ENCODE results near the gene NENF.
"Not testable (repeated sequence)": the region's sequence is repeated elsewhere in the genome, so short reads cannot be mapped to it uniquely, and the experiment has no call there.

NENF gene

DNA sequence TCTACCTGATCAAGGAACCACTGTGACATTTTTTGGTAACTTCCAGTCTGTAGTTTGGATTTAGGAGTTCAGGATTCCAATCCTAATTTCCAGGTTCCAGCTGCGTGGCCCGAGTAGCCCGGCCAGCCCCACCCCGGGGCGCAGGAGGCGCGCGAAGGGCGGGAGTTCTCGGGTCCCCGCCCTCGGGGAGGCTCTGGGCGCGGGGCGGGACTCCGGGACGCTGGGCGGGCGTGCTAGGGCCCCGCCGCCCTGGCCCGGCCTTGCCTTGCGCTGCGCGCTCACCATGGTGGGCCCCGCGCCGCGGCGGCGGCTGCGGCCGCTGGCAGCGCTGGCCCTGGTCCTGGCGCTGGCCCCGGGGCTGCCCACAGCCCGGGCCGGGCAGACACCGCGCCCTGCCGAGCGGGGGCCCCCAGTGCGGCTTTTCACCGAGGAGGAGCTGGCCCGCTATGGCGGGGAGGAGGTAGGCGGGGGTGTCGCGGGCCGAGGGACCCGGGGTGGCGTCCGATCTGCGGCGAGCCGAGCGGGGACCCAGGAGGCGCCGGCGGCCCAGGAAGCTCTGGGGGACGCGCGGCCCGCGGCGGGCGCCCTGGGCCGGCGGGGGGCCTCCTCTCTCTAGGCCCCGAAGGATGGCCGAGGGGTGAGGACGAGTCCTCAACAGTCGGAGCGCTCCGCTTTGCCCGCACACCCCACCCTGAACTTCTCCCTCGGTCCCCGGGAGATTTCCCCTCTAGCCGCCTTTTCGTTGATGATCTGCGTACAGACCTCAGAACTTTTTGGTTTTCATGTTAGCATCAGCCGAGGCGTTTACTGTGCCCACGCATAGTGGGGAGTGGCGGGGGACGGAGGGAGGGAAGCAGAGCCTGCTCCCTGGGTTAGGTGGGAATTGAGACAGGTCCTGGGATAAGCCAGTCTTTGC, at the start of gene NENF:
TSS of gene NENF (plus strand) at position 260 of the 916 bp plus-strand sequence. CDS start at position 284, 24 bp downstream.
- peak; percentile 43 to 65 (median 53) for DNase-seq (ENCODE audit: low read depth in 3 of 3)

DNA sequence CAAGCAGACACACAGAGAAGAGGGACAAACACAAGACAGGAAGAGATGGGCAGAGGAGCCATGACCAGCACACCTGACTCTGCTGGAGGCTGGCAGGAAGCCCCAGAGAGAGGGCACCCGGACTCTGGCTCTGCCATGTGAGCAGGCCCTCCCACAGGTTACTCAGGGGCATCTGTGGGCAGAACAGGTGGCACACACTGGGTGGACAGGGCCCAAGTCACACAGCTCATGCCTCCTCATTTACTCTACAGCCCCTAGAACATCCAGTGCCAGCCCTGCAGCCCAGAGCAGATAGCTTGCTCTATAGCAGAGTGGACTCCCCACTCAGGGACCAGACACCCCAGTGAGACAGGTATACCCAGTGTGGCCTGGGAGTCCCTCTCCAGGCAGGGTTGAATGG, 46.7 kb upstream of the NENF start:
- no peak for DNase-seq (ENCODE audit: low read depth in 3 of 3)

DNA sequence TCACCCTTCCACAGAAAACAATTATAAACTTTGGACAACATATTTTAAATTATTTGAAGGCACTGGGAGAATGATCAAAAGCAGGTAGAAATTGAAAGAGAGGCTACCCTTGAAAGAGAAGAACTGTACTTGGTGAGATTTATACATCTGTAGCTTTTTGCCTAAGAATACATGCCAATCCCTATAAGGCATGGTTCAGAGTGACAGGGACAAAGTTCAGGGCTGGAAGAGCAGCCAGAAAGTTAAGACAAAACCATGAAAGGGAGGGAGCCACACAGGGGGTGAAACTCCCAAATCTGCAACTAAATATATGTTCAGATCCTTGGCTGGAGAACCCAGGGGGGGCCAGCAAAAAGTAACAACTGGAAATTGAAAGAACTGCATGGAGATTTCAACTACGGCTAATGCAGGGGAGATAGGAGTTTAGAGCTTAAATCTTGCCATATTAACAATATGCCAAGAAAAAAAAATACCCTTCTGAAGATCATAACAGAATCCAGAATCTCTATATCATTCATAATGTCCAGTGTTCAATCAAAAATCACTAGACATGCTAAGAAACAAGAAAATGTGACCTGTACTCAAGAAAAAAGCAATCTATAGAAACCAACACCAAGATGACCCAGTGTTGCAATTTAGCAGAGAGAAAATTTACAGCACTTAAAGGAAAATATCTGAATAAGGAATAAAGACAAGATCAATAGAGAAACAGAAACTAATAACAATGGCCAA, 43.6 kb upstream of the NENF start:
- DNase-seq (ENCODE audit: low read depth in 3 of 3) = no peak

DNA sequence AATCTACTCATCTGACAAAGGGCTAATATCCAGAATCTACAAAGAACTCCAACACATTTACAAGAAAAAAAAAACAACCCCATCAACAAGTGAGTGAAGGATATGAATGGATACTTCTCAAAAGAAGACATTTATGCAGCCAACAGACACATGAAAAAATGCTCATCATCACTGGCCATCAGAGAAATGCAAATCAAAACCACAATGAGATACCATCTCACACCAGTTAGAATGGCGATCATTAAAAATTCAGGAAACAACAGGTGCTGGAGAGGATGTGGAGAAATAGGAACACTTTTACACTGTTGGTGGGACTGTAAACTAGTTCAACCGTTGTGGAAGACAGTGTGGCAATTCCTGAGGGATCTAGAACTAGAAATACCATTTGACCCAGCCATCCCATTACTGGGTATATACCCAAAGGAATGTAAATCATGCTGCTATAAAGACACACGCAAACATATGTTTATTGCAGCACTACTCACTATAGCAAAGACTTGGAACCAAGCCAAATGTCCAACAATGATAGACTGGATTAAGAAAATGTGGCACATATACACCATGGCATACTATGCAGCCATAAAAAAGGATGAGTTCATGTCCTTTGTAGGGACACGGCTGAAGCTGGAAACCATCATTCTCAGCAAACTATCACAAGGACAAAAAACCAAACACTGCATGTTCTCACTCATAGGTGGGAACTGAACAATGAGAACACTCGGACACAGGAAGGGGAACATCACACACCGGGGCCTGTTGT, 36.9 kb upstream of the NENF start:
- not testable (repeated sequence) for DNase-seq (ENCODE audit: low read depth in 3 of 3)

DNA sequence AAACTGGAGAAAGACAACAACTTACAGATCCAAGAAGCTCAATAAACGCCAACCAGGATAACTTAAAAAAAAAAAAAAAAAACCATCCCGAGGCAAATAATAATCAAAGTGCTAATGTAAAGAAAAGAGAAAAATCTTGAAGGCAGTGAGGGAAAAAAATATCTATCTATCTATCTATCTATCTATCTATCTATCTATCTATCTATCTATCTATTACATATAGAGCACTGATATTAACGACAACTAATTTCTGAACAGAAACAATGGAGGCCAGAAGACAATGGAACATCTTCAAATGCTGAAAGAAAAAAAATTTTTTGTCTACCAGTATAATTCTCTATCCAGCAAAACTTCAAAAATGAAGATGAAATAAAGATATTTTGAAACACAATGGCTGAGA, 36.1 kb upstream of the NENF start:
- DNase-seq (ENCODE audit: low read depth in 3 of 3) = no peak

DNA sequence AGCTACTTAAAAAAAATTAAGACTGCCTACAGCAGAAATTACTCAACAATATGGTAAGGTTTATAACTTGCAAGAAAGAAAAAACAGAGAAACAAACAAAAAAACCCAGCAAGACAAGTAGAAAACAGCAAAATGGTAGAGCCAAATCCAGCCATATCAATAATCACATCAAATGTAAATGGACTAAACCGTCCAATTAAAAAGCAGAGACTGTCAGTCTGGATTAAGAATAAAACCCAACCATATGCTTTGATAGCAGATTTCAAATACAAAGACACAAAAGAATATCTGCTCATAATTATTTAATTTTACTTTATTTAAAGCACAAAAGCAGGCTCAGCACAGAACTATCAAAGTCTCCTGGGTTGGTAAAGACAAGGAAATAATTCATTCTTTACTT, 35.5 kb upstream of the NENF start:
- DNase-seq (ENCODE audit: low read depth in 3 of 3) = no peak

DNA sequence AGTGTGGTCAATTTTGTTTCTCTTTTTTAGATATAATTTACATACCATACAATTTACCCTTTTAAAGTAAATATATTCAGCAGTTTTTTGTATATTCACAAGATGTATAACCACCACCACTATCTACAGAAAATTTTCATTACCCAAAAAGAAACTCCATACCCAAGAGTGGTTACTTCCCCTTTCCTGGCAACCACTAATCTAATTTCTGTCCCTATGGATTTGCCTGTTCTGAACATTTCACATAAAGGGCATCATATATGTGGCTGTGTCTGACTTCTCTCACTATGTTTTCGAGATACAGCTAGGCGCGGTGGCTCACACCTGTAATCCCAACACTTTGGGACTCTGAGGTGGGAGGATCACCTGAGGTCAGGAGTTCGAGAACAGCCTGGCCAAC, 31.7 kb upstream of the NENF start:
- no peak for DNase-seq (ENCODE audit: low read depth in 3 of 3)

DNA sequence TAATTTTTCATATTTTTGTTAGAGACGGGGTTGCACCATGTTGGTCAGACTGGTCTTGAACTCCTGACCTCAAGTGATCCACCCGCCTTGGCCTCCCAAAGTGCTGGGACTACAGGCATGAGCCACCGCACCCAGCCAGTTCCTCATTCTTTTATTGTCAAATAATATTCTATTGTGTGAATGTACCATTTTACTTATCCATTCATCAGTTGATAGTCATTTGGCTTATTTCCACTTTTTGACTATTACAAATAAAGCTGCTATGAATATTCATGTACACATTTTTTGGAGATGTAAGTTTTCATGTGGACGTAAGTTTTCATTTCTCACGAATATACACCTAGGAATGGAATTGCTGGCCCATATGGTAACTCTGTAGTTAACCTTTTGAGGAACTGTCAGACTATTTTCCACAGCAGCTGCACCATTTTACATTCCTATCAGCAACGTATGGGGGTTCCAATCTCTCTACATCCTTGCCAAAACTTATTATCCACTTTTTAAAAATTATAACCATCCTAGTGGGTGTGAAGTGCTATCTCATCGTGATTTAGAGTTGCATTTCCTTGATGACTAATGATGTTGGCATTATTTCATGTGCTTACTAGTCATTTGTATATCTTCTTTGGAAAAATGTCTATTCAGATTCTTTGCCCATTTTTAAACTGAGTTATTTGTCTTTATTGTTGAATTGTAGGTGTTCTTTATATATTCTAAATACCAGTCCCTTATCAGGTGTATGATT, 30.7 kb upstream of the NENF start:
- no peak for DNase-seq (ENCODE audit: low read depth in 3 of 3)

DNA sequence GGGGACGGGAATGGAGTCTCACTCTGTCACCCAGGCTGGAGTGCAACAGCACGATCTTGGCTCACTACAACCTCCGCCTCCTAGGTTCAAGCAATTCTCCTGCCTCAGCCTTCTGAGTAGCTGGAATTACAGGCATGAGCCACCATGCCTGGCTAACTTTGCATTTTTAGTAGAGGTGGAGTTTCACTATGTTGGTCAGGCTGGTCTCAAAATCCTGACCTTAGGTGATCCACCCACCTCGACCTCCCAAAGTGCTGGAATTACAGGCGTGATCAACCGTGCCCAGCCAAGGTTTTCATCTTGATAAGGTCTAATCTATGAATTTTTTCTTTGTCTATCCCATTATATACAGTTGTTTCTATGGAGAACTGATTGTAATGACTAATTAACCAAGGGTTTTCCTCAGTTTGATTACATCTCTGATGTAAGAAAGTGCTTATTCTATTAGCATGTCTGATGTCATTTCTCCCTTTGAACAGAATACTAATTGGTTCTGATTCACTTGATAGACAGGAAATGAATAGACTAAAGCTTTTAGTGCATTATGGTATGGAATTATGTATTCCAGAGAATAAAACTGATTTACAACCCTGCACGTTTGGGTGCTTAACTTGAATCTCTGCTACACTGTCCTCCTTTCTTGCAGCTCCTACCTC, 29.9 kb upstream of the NENF start:
- DNase-seq (ENCODE audit: low read depth in 3 of 3) = no peak

DNA sequence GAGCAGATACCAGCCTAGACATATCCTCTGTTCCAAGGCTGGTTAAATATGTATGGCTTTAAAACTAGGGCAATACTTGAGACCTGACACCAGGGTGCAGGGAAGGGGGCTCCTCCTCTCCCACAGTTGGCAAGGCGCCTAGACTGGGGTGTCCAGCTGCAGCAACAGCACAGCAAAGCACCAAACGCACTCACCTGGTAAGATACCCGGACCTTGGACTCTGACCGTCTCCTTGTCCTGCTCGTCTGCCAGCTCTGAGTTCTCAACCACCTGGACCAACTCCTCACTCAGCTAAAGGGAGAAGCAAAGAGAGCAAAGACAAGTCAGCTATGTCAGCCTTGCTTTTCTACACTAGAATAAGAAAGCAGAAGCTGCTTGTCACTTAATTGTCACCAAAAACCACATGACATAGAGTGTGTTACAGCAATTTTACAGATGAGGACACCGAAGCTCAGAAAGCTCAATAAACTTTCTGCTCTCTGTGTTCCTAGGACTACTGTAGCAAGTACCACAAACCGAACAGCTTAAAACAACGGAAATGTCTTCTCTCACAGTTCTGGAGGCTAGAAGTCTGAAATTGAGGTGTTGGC, 22.4 kb upstream of the NENF start:
- DNase-seq (ENCODE audit: low read depth in 3 of 3) = no peak

DNA sequence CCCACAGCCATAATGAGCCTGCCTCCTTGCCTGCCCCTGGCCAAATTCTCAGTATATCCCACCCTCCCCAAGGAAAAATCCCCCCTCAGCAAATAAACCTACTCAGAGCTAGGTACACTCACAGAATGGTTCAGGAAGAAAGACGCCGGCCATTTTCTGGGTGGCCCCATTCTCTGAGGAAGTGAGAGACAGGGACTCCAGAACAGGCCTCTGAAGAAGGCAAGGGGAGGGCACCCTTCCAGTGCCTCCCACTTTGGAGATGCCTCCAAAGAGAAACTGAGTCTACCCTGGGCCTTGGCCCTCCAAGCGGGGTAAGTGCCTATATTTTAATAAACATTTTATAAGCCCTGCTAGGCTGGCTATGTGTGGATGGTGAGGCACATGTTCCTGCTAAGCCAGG, 20.3 kb upstream of the NENF start:
- no peak for DNase-seq (ENCODE audit: low read depth in 3 of 3)

DNA sequence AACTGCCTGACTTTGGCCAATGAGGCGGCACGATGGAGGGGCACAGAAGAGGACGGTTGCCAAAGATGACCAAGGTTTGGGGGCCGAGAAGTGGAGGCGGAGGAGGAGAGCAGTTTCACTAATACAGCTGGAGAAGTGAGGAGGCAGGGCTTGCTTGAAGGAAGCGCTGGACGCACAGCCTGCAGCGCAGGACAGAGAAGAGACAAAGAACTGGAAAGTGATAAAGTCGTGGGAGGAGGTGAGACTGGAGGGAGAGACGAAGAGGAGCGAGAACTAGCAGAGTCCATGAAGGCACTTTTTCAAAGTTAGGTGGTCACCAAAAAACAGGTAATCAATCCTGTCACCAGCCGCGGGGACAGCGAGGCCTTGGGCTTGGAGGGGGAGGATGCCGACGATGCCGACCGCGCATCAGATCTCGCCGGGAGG, 18.8 kb upstream of the NENF start:
- DNase-seq (ENCODE audit: low read depth in 3 of 3) = no peak

DNA sequence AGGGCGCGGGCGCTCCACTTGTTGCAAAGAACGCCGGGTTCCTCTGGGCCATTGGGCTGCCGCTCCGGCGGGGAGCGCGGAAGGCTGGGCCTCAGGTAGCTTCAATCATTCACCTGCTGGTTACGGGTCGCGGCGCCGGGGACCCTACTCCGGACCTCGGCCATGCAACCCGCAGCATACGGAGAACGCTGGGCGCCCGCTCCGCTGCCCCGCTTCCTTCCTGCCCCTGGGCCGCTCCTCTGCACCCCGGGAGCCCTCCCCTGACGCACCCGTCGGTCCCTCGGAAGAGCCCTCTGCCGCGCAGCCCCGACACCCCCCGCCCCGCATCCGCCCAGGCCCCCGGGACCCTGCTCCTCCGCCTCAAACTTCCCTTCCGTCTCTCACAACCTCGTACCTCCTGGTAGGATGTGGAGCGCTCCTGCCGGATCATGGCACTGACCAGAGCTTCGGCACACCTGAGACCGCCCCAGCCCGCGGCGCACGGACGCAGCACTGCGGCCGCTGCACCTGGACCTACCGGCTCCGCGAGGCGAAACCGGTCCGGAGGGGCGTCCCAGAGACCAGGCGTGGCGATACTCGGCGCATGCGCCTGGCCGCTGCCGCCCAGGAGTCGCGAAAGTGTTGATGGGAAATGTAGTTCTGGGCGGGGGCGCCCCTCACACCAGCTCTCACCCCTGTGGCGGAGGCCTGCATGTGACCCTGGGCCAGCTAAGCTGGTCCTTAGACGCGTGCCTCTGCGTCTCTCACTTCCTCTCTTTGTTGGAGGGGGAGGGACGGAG, 18.2 kb upstream of the NENF start, which contains the start of gene PACC1:
TSS of gene PACC1 (minus strand) at position 559 of the 779 bp plus-strand sequence. CDS start at position 430, 129 bp downstream.
- DNase-seq (ENCODE audit: low read depth in 3 of 3) = peak; percentile 73 to 75 (median 74)

DNA sequence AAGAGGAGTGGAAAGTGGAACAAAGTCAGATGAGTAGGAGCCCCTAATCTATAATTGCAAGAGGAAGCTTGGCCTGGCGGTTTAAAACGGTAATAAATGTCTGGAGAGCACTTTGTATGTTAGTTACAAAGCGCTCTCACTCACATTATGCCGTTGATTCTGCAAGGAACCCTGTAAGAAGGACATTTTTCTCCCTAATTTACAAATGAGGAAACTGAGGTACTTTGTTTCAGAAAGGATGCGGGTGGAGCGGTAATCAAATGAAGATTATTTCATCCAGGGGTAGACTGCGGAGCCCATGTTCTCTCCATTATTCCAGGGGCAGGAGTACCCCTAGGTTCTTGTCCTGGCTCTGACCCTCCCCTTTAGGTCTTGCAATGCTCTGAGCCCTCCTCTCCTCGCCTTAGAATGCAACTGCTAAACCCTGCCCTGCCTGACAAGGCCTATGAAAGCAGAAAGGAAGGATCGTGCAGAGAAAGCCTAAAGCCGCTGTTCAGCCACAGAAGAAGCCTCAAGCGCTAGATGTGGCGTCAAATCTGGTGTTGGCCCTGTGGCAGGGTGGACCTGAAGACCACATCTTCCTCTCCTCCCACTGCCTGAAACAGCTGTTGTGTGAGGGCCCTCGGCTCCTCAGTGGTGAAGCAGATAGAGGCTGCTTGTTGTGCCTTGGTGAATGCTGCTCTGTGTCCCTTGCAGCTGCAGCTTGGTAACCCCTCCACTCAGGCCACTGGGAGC, 17.4 kb upstream of the NENF start:
- DNase-seq (ENCODE audit: low read depth in 3 of 3) = no peak

DNA sequence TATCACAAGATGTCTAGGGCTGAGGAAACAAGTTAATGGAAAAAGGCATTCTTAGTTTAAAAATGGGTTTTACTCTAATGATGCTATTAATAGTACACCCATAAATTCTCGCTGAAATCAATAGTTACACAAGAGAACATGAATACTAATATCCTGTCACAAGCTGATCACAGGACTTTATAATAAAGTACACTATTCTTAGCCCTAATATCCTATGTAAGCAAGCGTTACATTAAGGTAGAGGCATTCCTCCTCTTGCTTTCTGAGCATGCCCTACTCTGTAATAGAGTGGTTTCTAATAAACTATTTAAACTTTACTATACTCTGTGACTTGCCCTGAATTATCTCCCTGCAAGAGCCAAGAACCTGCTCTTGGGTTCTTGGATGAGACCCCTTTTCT, 11.6 kb upstream of the NENF start:
- DNase-seq (ENCODE audit: low read depth in 3 of 3) = no peak

DNA sequence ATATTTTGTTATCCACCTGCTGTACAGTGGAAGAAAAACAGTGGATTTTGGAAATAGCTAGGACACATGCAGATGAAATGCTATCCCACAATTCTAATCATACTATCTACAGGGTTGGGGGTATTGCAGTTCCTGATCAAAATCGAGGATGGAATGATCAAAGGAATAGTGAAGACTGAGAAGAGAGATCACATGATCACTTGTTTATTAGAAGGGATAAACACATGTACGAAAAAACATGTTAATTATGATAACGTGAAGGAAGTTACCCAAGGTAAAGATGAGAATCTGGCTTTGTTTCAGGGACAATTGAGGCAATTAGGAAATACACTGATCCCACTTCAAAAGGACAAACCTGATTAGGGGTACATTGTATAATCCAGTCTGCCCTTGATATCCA, 8.8 kb upstream of the NENF start:
- no peak for DNase-seq (ENCODE audit: low read depth in 3 of 3)

DNA sequence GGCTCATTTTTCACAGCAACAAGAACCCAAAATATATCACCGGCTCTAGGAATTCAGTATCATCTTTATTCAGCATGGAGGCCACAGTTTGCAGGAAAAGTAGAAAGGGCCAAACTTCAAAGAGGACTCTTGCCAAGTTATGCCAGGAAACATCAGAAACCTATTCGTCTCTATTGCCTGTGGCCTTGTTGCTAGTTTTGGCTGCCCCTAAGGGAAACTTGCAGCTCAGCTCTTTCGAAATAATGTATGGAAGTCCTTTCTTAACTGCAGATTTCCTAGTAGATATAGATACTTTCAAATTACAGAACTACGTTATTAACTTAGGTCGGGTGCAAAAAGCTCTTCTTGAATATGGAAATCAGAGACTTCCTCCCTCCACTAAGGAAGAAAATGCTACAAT, 4.2 kb upstream of the NENF start:
- no peak for DNase-seq (ENCODE audit: low read depth in 3 of 3)

DNA sequence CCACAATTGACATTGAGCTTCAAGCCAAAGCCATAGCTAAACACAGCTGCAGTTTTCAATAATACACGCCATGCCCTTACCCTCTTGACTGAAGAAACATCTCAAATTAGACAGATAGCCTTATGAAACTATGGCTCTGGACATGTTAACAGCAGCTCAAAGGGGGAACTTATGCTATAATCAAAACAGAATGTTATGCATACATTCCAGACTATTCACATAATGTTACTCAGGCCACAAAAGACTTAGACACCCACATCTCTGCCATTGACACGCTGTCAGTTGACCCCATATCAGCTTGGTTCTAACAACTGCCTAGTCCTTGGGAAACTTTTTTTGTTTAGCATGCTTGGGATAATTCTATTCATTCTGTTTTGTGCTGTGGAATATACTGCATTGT, 2.3 kb upstream of the NENF start:
- DNase-seq (ENCODE audit: low read depth in 3 of 3) = no peak

DNA sequence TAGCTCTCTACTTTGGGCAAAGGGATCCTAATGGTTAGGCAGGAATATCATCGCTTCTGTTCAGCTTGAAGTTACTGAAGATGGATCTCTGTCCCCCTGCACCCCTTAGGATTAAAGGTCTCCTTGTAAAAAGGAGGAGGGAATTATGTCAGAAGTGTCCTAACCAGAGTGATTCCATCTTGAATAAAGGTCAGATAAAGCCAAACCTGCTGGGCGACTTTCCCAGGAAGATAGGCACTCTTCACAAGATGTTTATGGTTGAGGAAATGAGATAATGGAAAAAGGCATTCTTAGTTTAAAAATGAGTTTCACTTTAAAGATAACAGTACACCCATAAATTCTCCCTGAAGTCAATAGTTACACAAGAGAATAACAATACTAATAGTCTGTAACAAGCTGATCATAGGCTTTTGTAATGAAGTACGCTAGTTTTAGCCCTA, 1.7 kb upstream of the NENF start:
- no peak for DNase-seq (ENCODE audit: low read depth in 3 of 3)

Measured in stimulated activated CD4-positive, alpha-beta T cell treated with anti-CD3 and anti-CD28 coated beads, TNF-alpha, amount 100 ng/mL, for 4 hours (primary cell).